Measurements from ENCODE around the gene SPOCK1. TPM values are rescaled to one million over a fixed set of nuclear protein-coding genes. Genes with fewer than 3 reads are reported as not detected.

Gene SPOCK1
- total and polyA plus RNA-seq, 4 experiments from 2014 or later: not detected

DNA sequence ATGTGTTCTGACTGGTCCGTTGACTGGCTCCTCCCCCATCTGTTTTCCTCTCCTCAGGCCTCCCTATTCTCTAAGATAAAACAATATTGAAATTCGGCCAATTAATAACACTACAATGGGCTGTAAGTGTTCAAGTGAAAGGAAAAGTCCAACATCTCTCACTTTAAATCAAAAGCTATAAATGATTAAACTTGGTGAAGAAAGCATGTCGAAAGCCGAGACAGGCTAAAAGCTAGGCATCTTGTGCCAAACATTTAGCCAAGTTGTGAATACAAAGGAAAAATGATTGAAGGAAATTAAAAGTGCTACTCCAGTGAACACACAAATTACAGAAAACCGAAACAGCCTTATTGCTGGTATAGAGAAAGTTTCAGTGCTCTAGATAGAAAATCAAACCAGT, 310.6 kb downstream of the SPOCK1 start:
- Mint-ChIP-seq H3K9me3 (peaks cover 0 to 3% (median 0%) of the 10 kb centered on the region in 8 donors), H3K27ac (no peak overlapping the region), H3K4me3 (no peak overlapping the region), H3K4me1 (no peaks in the 10 kb centered on the region), H3K36me3 (no peaks in the 10 kb centered on the region), H3K27me3 (peaks cover 0 to 3% of the 10 kb centered on the region in 2 donors)
- no peaks in the 10 kb centered on the region for H3K27me3 ChIP-seq (ENCODE audit: insufficient read depth, low read length)
- H3K36me3 ChIP-seq (ENCODE audit: insufficient read depth, low read length): no peaks in the 10 kb centered on the region
- no peak for DNase-seq
- H3K4me1 ChIP-seq (ENCODE audit: insufficient read depth, low read length): no peaks in the 10 kb centered on the region
- intact Hi-C loops (cut with micrococcal nuclease): no loop called here
- CTCF ChIA-PET (ENCODE audit: partially characterized antibody): no interaction called here
- H3K4me3 ChIP-seq (ENCODE audit: low read length in 2 of 2): no peak overlapping the region
- POLR2A ChIA-PET (ENCODE audit: partially characterized antibody): no interaction called here
- H3K9me3 ChIP-seq (ENCODE audit: control insufficient read depth in 1 of 2, low read length in 2 of 2): no peaks in the 10 kb centered on the region
- H3K27ac ChIP-seq (ENCODE audit: low read depth, low read length): no peak overlapping the region

DNA sequence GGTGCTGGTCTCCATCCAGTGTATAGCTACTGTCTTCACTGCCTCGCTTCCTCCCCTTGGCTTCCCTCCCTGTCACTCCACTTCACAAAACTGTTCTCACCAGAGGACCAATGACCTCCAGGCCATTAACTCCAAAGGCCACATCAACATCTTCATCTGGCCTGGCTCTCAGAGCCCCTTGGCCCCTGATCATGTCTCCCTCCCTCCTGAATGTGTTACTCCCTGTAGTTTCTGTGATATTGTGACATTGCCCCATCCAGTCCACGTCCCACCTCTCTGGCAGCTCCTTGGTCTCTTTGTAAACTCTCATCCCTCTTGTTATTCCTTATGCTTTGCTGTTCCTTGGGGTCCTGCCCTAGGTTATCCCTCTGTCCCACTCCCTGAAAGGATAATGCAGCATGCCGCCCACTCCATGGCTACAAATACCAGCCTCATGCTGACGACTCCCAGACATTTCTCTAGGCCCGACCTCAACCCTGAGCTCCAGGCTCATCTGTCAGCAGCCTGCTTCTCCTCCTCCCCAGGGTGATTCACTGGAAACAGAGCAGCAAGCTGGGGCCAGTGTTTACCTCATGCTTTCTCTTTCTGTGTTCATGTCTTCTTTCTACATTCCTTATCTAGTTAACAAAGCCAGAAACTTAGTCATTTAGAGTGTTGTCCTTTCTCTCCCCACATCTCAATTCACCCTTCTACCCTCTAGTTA, 312.2 kb downstream of the SPOCK1 start:
- Mint-ChIP-seq H3K27ac (peak overlapping the region in 2 of 7 donors; percentile 3 to 13), H3K9me3 (peaks cover 0 to 3% (median 0%) of the 10 kb centered on the region in 8 donors), H3K4me1 (no peaks in the 10 kb centered on the region), H3K36me3 (no peaks in the 10 kb centered on the region), H3K27me3 (peaks cover 0 to 3% of the 10 kb centered on the region in 2 donors), H3K4me3 (no peak overlapping the region)
- ChIA-PET CTCF (ENCODE audit: partially characterized antibody) (no interaction called here), POLR2A (ENCODE audit: partially characterized antibody) (no interaction called here)
- no peaks in the 10 kb centered on the region for H3K36me3 ChIP-seq (ENCODE audit: insufficient read depth, low read length)
- no peak overlapping the region for H3K4me3 ChIP-seq (ENCODE audit: low read length in 2 of 2)
- intact Hi-C loops (cut with micrococcal nuclease): no loop called here
- H3K27ac ChIP-seq (ENCODE audit: low read depth, low read length): no peak overlapping the region
- DNase-seq: no peak
- no peaks in the 10 kb centered on the region for H3K27me3 ChIP-seq (ENCODE audit: insufficient read depth, low read length)
- H3K9me3 ChIP-seq (ENCODE audit: control insufficient read depth in 1 of 2, low read length in 2 of 2): no peaks in the 10 kb centered on the region
- no peaks in the 10 kb centered on the region for H3K4me1 ChIP-seq (ENCODE audit: insufficient read depth, low read length)

GRCh38 chr5:137185193-137185592, 313.9 kb downstream of the SPOCK1 start:
- Histone ChIP-seq H3K4me3 (ENCODE audit: low read length in 2 of 2) (no peak overlapping the region), H3K4me1 (ENCODE audit: insufficient read depth, low read length) (no peaks in the 10 kb centered on the region), H3K9me3 (ENCODE audit: control insufficient read depth in 1 of 2, low read length in 2 of 2) (no peaks in the 10 kb centered on the region), H3K36me3 (ENCODE audit: insufficient read depth, low read length) (no peaks in the 10 kb centered on the region), H3K27me3 (ENCODE audit: insufficient read depth, low read length) (no peaks in the 10 kb centered on the region), H3K27ac (ENCODE audit: low read depth, low read length) (no peak overlapping the region)
- Mint-ChIP-seq H3K4me3 (no peak overlapping the region), H3K27ac (no peak overlapping the region), H3K36me3 (no peaks in the 10 kb centered on the region), H3K27me3 (peaks cover 0 to 3% of the 10 kb centered on the region in 2 donors), H3K4me1 (no peaks in the 10 kb centered on the region), H3K9me3 (peaks cover 0 to 3% (median 0%) of the 10 kb centered on the region in 8 donors)
- no peak for DNase-seq
- intact Hi-C loops (cut with micrococcal nuclease): no loop called here
- ChIA-PET POLR2A (ENCODE audit: partially characterized antibody) (no interaction called here), CTCF (ENCODE audit: partially characterized antibody) (no interaction called here)

DNA sequence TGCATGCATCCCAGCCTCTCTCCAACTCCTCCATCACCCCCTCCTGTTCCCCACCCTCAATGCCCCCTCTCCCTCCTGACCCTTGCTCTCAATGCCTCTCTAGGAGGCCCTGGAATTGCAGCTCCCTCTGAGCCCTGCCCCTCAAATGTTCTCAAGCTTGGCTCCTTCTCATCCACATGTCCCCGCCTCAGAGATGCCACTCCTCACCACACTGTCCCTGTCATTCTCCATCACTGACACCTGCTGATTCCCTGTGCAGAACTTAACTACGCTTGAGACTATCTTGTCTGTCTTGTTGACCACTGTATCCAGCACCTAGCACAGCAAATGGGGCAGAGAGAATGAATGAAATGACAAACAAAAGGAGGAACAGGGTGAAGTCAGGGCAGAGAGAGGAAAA, 314.4 kb downstream of the SPOCK1 start:
- CTCF ChIA-PET (ENCODE audit: partially characterized antibody): no interaction called here
- Mint-ChIP-seq H3K4me1 (no peaks in the 10 kb centered on the region), H3K9me3 (peaks cover 0 to 3% (median 0%) of the 10 kb centered on the region in 8 donors), H3K27ac (no peak overlapping the region), H3K36me3 (no peaks in the 10 kb centered on the region), H3K4me3 (no peak overlapping the region), H3K27me3 (peaks cover 0 to 3% of the 10 kb centered on the region in 2 donors)
- Histone ChIP-seq H3K27ac (ENCODE audit: low read depth, low read length) (no peak overlapping the region), H3K36me3 (ENCODE audit: insufficient read depth, low read length) (no peaks in the 10 kb centered on the region), H3K9me3 (ENCODE audit: control insufficient read depth in 1 of 2, low read length in 2 of 2) (no peaks in the 10 kb centered on the region), H3K27me3 (ENCODE audit: insufficient read depth, low read length) (no peaks in the 10 kb centered on the region), H3K4me1 (ENCODE audit: insufficient read depth, low read length) (no peaks in the 10 kb centered on the region), H3K4me3 (ENCODE audit: low read length in 2 of 2) (no peak overlapping the region)
- POLR2A ChIA-PET (ENCODE audit: partially characterized antibody): no interaction called here
- intact Hi-C loops (cut with micrococcal nuclease): no loop called here
- no peak for DNase-seq

GRCh38 chr5:137182576-137182975, 316.6 kb downstream of the SPOCK1 start:
- ChIA-PET CTCF (ENCODE audit: partially characterized antibody) (no interaction called here), POLR2A (ENCODE audit: partially characterized antibody) (interaction anchor here (0.6 kb wide), 1 partner anchor 42 kb away, joined by 3 read pairs; no protein-coding TSS in a partner anchor)
- no peaks in the 10 kb centered on the region for H3K4me1 ChIP-seq (ENCODE audit: insufficient read depth, low read length)
- H3K27me3 ChIP-seq (ENCODE audit: insufficient read depth, low read length): no peaks in the 10 kb centered on the region
- Mint-ChIP-seq H3K4me3 (no peak overlapping the region), H3K36me3 (no peaks in the 10 kb centered on the region), H3K9me3 (peaks cover 0 to 3% (median 0%) of the 10 kb centered on the region in 8 donors), H3K27me3 (peaks cover 0 to 3% of the 10 kb centered on the region in 2 donors), H3K4me1 (no peaks in the 10 kb centered on the region), H3K27ac (no peak overlapping the region)
- no peak overlapping the region for H3K4me3 ChIP-seq (ENCODE audit: low read length in 2 of 2)
- H3K9me3 ChIP-seq (ENCODE audit: control insufficient read depth in 1 of 2, low read length in 2 of 2): no peaks in the 10 kb centered on the region
- H3K27ac ChIP-seq (ENCODE audit: low read depth, low read length): no peak overlapping the region
- intact Hi-C loops (cut with micrococcal nuclease): no loop called here
- H3K36me3 ChIP-seq (ENCODE audit: insufficient read depth, low read length): no peaks in the 10 kb centered on the region
- DNase-seq: no peak

DNA sequence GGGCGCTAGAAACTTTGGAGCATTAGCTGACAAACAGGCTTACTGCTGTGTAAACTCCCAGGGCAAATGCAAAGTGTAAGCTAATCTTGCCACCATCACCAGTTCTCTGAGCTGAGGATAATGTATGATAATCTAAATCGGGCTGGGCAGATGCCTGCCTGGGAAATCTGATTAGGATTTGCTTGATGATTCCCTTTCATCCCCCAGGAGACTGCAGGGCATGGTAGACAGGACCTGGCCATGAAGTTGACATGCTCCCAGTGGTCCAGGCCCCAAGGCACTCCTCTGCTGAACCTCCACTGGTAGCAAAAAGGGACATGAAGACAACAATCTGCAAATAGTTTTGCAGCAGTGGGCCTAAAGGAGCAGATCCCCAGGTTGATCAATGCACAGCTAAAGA, 317.5 kb downstream of the SPOCK1 start:
- H3K27me3 Mint-ChIP-seq: peaks cover 0 to 3% of the 10 kb centered on the region in 2 donors
- Histone ChIP-seq H3K27ac (ENCODE audit: low read depth, low read length) (no peak overlapping the region), H3K9me3 (ENCODE audit: control insufficient read depth in 1 of 2, low read length in 2 of 2) (no peaks in the 10 kb centered on the region), H3K27me3 (ENCODE audit: insufficient read depth, low read length) (no peaks in the 10 kb centered on the region), H3K36me3 (ENCODE audit: insufficient read depth, low read length) (no peaks in the 10 kb centered on the region), H3K4me3 (ENCODE audit: low read length in 2 of 2) (no peak overlapping the region), H3K4me1 (ENCODE audit: insufficient read depth, low read length) (no peaks in the 10 kb centered on the region)
- no peak for DNase-seq
- no peak overlapping the region for H3K27ac Mint-ChIP-seq
- intact Hi-C loops (cut with micrococcal nuclease): no loop called here
- no peaks in the 10 kb centered on the region for H3K9me3 Mint-ChIP-seq
- no peaks in the 10 kb centered on the region for H3K4me1 Mint-ChIP-seq
- H3K4me3 Mint-ChIP-seq: no peak overlapping the region
- H3K36me3 Mint-ChIP-seq: no peaks in the 10 kb centered on the region
- ChIA-PET POLR2A (ENCODE audit: partially characterized antibody) (no interaction called here), CTCF (ENCODE audit: partially characterized antibody) (no interaction called here)

GRCh38 chr5:137179203-137179602, 319.9 kb downstream of the SPOCK1 start:
- ChIA-PET POLR2A (ENCODE audit: partially characterized antibody) (no interaction called here), CTCF (ENCODE audit: partially characterized antibody) (no interaction called here)
- Histone ChIP-seq H3K27ac (ENCODE audit: low read depth, low read length) (no peak overlapping the region), H3K4me3 (ENCODE audit: low read length in 2 of 2) (no peak overlapping the region), H3K27me3 (ENCODE audit: insufficient read depth, low read length) (no peaks in the 10 kb centered on the region), H3K36me3 (ENCODE audit: insufficient read depth, low read length) (no peaks in the 10 kb centered on the region), H3K9me3 (ENCODE audit: control insufficient read depth in 1 of 2, low read length in 2 of 2) (no peaks in the 10 kb centered on the region), H3K4me1 (ENCODE audit: insufficient read depth, low read length) (no peaks in the 10 kb centered on the region)
- no peaks in the 10 kb centered on the region for H3K36me3 Mint-ChIP-seq
- H3K27ac Mint-ChIP-seq: no peak overlapping the region
- peaks cover 0 to 2% (median 0%) of the 10 kb centered on the region in 8 donors for H3K9me3 Mint-ChIP-seq
- H3K4me1 Mint-ChIP-seq: no peaks in the 10 kb centered on the region
- H3K27me3 Mint-ChIP-seq: peaks cover 0 to 1% of the 10 kb centered on the region in 2 donors
- H3K4me3 Mint-ChIP-seq: no peak overlapping the region
- no peak for DNase-seq
- intact Hi-C loops (cut with micrococcal nuclease): no loop called here
